GM12892 (cell line): Measurements from ENCODE around the gene SYK.

ENCODE experiments used
- POLR2A ChIP-seq: IDR thresholded peaks from 2 replicates; pipeline ENCODE4 v1.6.1; 2011; ENCODE audit warnings: low read depth, low read length, control low read depth
- POLR2AphosphoS5 ChIP-seq: IDR thresholded peaks from 2 replicates; pipeline ENCODE4 v1.6.1; 2011; ENCODE audit warnings: low read depth, low read length, control low read depth

GRCh38 chr9:90909225-90909624 lies 107.6 kb downstream of the SYK start:
- no peak for TF ChIP-seq POLR2A
- no peak for TF ChIP-seq POLR2AphosphoS5
